GM19035 (cell line): ENCODE measurements around the gene SYVN1.
A peak's percentile ranks its signal among the peaks of the same experiment; 100 is the strongest.
"Not testable (repeated sequence)": the region's sequence is repeated elsewhere in the genome, so short reads cannot be mapped to it uniquely, and the experiment has no call there.

ENCODE experiments used
- ATAC-seq: cut with Tn5 transposase; IDR thresholded peaks from one replicate; pipeline ENCODE4 v1.9.1; 2021; ENCODE audit not compliant: unreplicated experiment

SYVN1 gene

GRCh38 chr11:65151331-65151899 is 17.1 kb upstream of the SYVN1 start:
- no peak for ATAC-seq

- ATAC-seq, result no peak
Observed at GRCh38 chr11:65150509-65151299, 16.4 kb upstream of the SYVN1 start.

- not testable (repeated sequence) for ATAC-seq
Observed at GRCh38 chr11:65150131-65150508, 15.8 kb upstream of the SYVN1 start.

GRCh38 chr11:65148657-65149056 is 14.3 kb upstream of the SYVN1 start:
- no peak for ATAC-seq

GRCh38 chr11:65147352-65148075 is 13.2 kb upstream of the SYVN1 start:
- ATAC-seq, result no peak

GRCh38 chr11:65141896-65142494 is 7.7 kb upstream of the SYVN1 start:
- ATAC-seq, result no peak

- ATAC-seq, result no peak
Observed at GRCh38 chr11:65136515-65137096, 2.3 kb upstream of the SYVN1 start.

- ATAC-seq, result no peak
Observed at GRCh38 chr11:65135633-65136145, 1.4 kb upstream of the SYVN1 start.

- ATAC-seq, result peak; percentile 74
Observed at GRCh38 chr11:65134952-65135632, 773 bp upstream of the SYVN1 start.

- peak; percentile 1 for ATAC-seq
Observed at GRCh38 chr11:65133724-65134123, 595 bp downstream of the SYVN1 start.

- ATAC-seq, result no peak
Observed at GRCh38 chr11:65132988-65133700, 1.2 kb downstream of the SYVN1 start.

GRCh38 chr11:65132238-65132987 is 1.9 kb downstream of the SYVN1 start:
- ATAC-seq, result no peak

GRCh38 chr11:65131895-65132237 is 2.5 kb downstream of the SYVN1 start:
- ATAC-seq, result no peak

GRCh38 chr11:65131417-65131776 is 2.9 kb downstream of the SYVN1 start:
- ATAC-seq, result no peak

- no peak for ATAC-seq
Observed at GRCh38 chr11:65130631-65131416, 3.5 kb downstream of the SYVN1 start.

- no peak for ATAC-seq
Observed at GRCh38 chr11:65129649-65130441, 4.5 kb downstream of the SYVN1 start.

GRCh38 chr11:65128182-65129145 is 5.9 kb downstream of the SYVN1 start:
- no peak for ATAC-seq
